Loucy (cell line): ENCODE data around the gene CFC1.
"Not testable (repeated sequence)": the region's sequence is repeated elsewhere in the genome, so short reads cannot be mapped to it uniquely, and the experiment has no call there.

Experiments
- CTCF ChIP-seq: fragments of 200-600 bp; sonication (generic); conservative IDR thresholded peaks from 2 replicates; pipeline ENCODE4 v1.5.1; 2014; ENCODE audit warnings: mild to moderate bottlenecking, antibody characterized with exemption, low read length
- EZH2phosphoT487 ChIP-seq: fragments of 200-600 bp; IDR thresholded peaks from 2 replicates; pipeline ENCODE4 v1.6.1; 2018; ENCODE audit warnings: antibody characterized with exemption, mild to moderate bottlenecking, moderate library complexity, borderline replicate concordance

- not testable (repeated sequence) for TF ChIP-seq CTCF, EZH2phosphoT487
Measured at GRCh38 chr2:130554178-130554577, 45.2 kb downstream of the CFC1 start.
